Vagina (tissue), 2 donors: Measurements from ENCODE around the gene ZMYND15.

Source experiments
- CTCF ChIP-seq, 3 experiments: fragments of 450-650 bp in 2 of 3; fragments of 200-600 bp in 1 of 3; sonication (generic) in 1 of 3; IDR thresholded peaks; one replicate each; pipeline ENCODE4 v1.5.1; 2017 to 2019; ENCODE audit warnings: antibody characterized with exemption in 3 of 3, mild to moderate bottlenecking in 2 of 3, moderate library complexity in 2 of 3
- POLR2A ChIP-seq, 2 donors: fragments of 450-650 bp; IDR thresholded peaks; one replicate each; pipeline ENCODE4 v1.6.1; 2017; ENCODE audit warnings: antibody characterized with exemption in 2 of 2, mild to moderate bottlenecking in 2 of 2, moderate library complexity in 2 of 2
- POLR2AphosphoS5 ChIP-seq, 2 donors: sonication (generic); formaldehyde crosslinking; IDR thresholded peaks; one replicate each; pipeline ENCODE4 v1.9.0; 2017; ENCODE audit warnings: antibody characterized with exemption in 2 of 2, mild to moderate bottlenecking in 2 of 2, low read depth in 1 of 2; ENCODE audit not compliant: insufficient read depth in 1 of 2

DNA sequence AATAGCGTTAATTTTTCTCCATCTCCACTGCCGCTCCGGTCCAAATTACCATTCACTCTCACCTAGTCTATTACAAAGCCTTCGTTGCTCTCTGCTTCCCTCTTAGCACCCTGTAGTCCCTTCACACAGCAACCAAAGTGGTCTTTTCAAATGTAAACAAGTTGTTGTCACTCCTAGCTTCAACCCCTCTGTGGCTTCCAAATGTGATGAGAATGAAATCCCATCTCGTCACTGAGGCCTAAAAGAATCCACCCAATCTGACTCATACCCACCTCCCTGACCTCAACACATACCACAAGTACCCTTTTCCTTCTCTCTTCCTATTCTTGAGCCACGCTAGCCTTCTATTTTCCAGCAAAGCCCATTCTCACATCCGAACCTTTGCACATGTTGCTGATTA is 33.5 kb upstream of the ZMYND15 start:
- TF ChIP-seq CTCF (IDR thresholded peaks at IDR 0.05) (no peak), POLR2AphosphoS5 (IDR thresholded peaks at IDR 0.05; ENCODE audit: insufficient read depth in 1 of 2, low read depth in 1 of 2) (no peak), POLR2A (IDR thresholded peaks at IDR 0.05) (no peak)
